SHP77 treated with DMSO at 0.1 percent for 48 hours (cell line): ENCODE data around the gene KREMEN2.
A peak's percentile ranks its signal among the peaks of the same experiment; 100 is the strongest.
"Not testable (repeated sequence)": the region's sequence is repeated elsewhere in the genome, so short reads cannot be mapped to it uniquely, and the experiment has no call there.

ENCODE experiments used
- DNase-seq: peaks from one replicate; lab custom pipeline; 2025; lab: John Stamatoyannopoulos, UW

KREMEN2 gene

GRCh38 chr16:2963723-2964474 is at the start of gene KREMEN2:
TSS of gene KREMEN2 (plus strand) at chr16:2964275. CDS start at chr16:2964521, 246 bp downstream.
- DNase-seq: peak; percentile 39

- DNase-seq: no peak
Observed at GRCh38 chr16:2915196-2915929, 48.7 kb upstream of the KREMEN2 start.

GRCh38 chr16:2919511-2920255 is 44.4 kb upstream of the KREMEN2 start:
- peak; percentile 46 for DNase-seq

- no peak for DNase-seq
Observed at GRCh38 chr16:2923481-2923880, 40.6 kb upstream of the KREMEN2 start.

- no peak for DNase-seq
Observed at GRCh38 chr16:2924901-2925755, 38.9 kb upstream of the KREMEN2 start.

- DNase-seq: no peak
Observed at GRCh38 chr16:2925951-2926649, 38.0 kb upstream of the KREMEN2 start.

- no peak for DNase-seq
Observed at GRCh38 chr16:2926650-2926999, 37.5 kb upstream of the KREMEN2 start.

- peak; percentile 61 for DNase-seq
Observed at GRCh38 chr16:2927010-2927646, 36.9 kb upstream of the KREMEN2 start.

- DNase-seq: not testable (repeated sequence)
Observed at GRCh38 chr16:2928151-2928550, 35.9 kb upstream of the KREMEN2 start.

- DNase-seq: no peak
Observed at GRCh38 chr16:2928796-2929195, 35.3 kb upstream of the KREMEN2 start.

GRCh38 chr16:2929693-2930092 is 34.4 kb upstream of the KREMEN2 start:
- DNase-seq: no peak

- no peak for DNase-seq
Observed at GRCh38 chr16:2930236-2930635, 33.8 kb upstream of the KREMEN2 start.

- not testable (repeated sequence) for DNase-seq
Observed at GRCh38 chr16:2931231-2931914, 32.7 kb upstream of the KREMEN2 start.

- no peak for DNase-seq
Observed at GRCh38 chr16:2933136-2933535, 30.9 kb upstream of the KREMEN2 start.

- DNase-seq: no peak
Observed at GRCh38 chr16:2933701-2934100, 30.4 kb upstream of the KREMEN2 start.

- DNase-seq: no peak
Observed at GRCh38 chr16:2934450-2934849, 29.6 kb upstream of the KREMEN2 start.

GRCh38 chr16:2936436-2937011 is 27.6 kb upstream of the KREMEN2 start:
- DNase-seq: no peak

- no peak for DNase-seq
Observed at GRCh38 chr16:2937170-2937569, 26.9 kb upstream of the KREMEN2 start.

- DNase-seq: no peak
Observed at GRCh38 chr16:2938206-2938605, 25.9 kb upstream of the KREMEN2 start.

- no peak for DNase-seq
Observed at GRCh38 chr16:2939968-2940367, 24.1 kb upstream of the KREMEN2 start.
